ENCODE data around the gene CP.

CP gene

GRCh38 chr3:149160754-149161300 is 60.8 kb downstream of the CP start:
- CTCF ChIA-PET, result no interaction called here
- POLR2A ChIA-PET (ENCODE audit: low non-redundant PET), result no interaction called here
- H3K27ac ChIP-seq, result no peak overlapping the region
- no peak for DNase-seq (ENCODE audit: low spot score)
- TF ChIP-seq CTCF (conservative IDR thresholded peaks at IDR 0.05; ENCODE audit: low read depth), result no peak

GRCh38 chr3:149153402-149153801 is 68.2 kb downstream of the CP start:
- no peak for TF ChIP-seq CTCF (conservative IDR thresholded peaks at IDR 0.05; ENCODE audit: low read depth)
- ChIA-PET CTCF (no interaction called here), POLR2A (ENCODE audit: low non-redundant PET) (no interaction called here)
- no peak for DNase-seq (ENCODE audit: low spot score)
- H3K27ac ChIP-seq, result no peak overlapping the region

- ChIA-PET CTCF (no interaction called here), POLR2A (ENCODE audit: low non-redundant PET) (no interaction called here)
- no peak for TF ChIP-seq CTCF (conservative IDR thresholded peaks at IDR 0.05; ENCODE audit: low read depth)
- H3K27ac ChIP-seq, result no peak overlapping the region
- DNase-seq (ENCODE audit: low spot score), result no peak
Measured at GRCh38 chr3:149152420-149152819, 69.2 kb downstream of the CP start.

- no peak for TF ChIP-seq CTCF (conservative IDR thresholded peaks at IDR 0.05; ENCODE audit: low read depth)
- no peak for DNase-seq (ENCODE audit: low spot score)
- ChIA-PET CTCF (no interaction called here), POLR2A (ENCODE audit: low non-redundant PET) (no interaction called here)
- H3K27ac ChIP-seq, result no peak overlapping the region
Measured at GRCh38 chr3:149151843-149152242, 69.8 kb downstream of the CP start.

- ChIA-PET POLR2A (ENCODE audit: low non-redundant PET) (no interaction called here), CTCF (no interaction called here)
- TF ChIP-seq CTCF (conservative IDR thresholded peaks at IDR 0.05; ENCODE audit: low read depth), result no peak
- H3K27ac ChIP-seq, result no peak overlapping the region
- DNase-seq (ENCODE audit: low spot score), result no peak
Measured at GRCh38 chr3:149150436-149150835, 71.2 kb downstream of the CP start.

- CTCF ChIA-PET, result interaction anchor here (0.6 to 0.7 kb wide), 2 partner anchors 144 to 286 kb away, joined by 3 to 5 read pairs; no protein-coding TSS in a partner anchor
- POLR2A ChIA-PET (ENCODE audit: low non-redundant PET), result no interaction called here
Measured at GRCh38 chr3:149145974-149146373, 75.7 kb downstream of the CP start.

More at GRCh38 chr3:149145974-149146373, 75.7 kb downstream of the CP start:
- no peak for TF ChIP-seq CTCF (conservative IDR thresholded peaks at IDR 0.05; ENCODE audit: low read depth)
- DNase-seq (ENCODE audit: low spot score), result no peak
- H3K27ac ChIP-seq, result no peak overlapping the region

Data from RWPE1 (cell line).